ENCODE results near the gene ALDH16A1. TPM values are rescaled to one million over a fixed set of nuclear protein-coding genes. Genes with fewer than 3 reads are reported as not detected.
A peak's percentile ranks its signal among the peaks of the same experiment; 100 is the strongest.

The ALDH16A1 gene
- total and polyA plus RNA-seq, 4 donors = 4.8 to 62.4 (median 20.4) TPM

DNA sequence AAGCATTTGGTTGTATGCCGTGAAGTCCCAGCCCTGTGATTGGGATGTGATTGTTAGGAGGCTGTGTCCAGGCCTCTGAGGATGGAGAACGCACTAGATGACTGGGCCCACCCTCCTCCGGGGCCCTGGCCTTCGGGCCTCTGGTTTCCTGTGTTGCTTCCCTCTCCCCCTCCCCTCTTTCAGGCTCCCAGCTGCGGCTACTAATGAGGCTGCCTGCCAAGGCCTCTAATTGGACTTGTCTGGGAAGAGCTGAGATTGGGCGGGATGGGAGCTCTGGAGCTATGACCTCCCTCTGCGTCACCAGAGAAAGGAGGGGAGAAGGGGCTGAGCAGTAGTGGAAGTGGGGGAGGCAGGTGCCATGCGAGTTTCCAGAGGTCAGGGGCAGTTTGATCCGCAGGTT lies 39.7 kb upstream of the ALDH16A1 start:
- intact Hi-C loops (cut with DNase I) = no loop called here
- ATAC-seq (ENCODE audit: low FRiP score) = no peak
- no peaks in the 10 kb centered on the region for H3K36me3 ChIP-seq (ENCODE audit: control insufficient read depth in 1 of 2, insufficient read depth in 2 of 2, low read length in 1 of 2)
- H3K4me1 ChIP-seq (ENCODE audit: control insufficient read depth in 1 of 2, insufficient read depth in 2 of 2, low read length in 2 of 2) = no peaks in the 10 kb centered on the region
- H3K4me3 ChIP-seq (ENCODE audit: low read length in 2 of 2) = no peak overlapping the region
- H3K27me3 ChIP-seq (ENCODE audit: control insufficient read depth in 1 of 2, insufficient read depth in 2 of 2, low read length in 1 of 2) = no peaks in the 10 kb centered on the region
- no peak overlapping the region for H3K27ac ChIP-seq (ENCODE audit: low read depth in 1 of 2, low read length in 2 of 2)
- H3K9me3 ChIP-seq (ENCODE audit: control insufficient read depth, low read length) = no peaks in the 10 kb centered on the region
- 82 to 85% methylated on average over 9 of the region's 9 CpGs for WGBS, 2 donors
- DNase-seq = no peak

DNA sequence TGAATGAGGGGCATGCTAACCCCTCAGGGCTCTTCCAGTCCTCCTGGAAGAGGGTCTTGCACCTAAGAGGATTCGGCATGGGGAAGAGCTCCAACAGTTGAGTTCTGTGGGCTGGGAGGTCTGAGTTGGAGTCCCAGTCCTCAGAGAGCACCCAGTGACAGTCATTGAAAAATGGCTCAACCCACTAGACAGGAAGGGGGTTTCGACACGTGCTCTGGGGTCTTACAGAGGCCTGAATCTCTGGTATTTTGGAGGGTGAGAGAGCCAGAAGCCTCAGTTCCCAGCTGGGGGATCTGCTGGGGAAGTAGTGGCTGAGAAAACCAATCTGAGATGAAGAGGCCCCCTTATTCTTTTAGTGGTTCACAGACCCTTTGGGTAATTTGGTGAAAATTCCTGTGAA lies 38.8 kb upstream of the ALDH16A1 start:
- intact Hi-C loops (cut with DNase I) = no loop called here
- no peaks in the 10 kb centered on the region for H3K27me3 ChIP-seq (ENCODE audit: control insufficient read depth in 1 of 2, insufficient read depth in 2 of 2, low read length in 1 of 2)

DNA sequence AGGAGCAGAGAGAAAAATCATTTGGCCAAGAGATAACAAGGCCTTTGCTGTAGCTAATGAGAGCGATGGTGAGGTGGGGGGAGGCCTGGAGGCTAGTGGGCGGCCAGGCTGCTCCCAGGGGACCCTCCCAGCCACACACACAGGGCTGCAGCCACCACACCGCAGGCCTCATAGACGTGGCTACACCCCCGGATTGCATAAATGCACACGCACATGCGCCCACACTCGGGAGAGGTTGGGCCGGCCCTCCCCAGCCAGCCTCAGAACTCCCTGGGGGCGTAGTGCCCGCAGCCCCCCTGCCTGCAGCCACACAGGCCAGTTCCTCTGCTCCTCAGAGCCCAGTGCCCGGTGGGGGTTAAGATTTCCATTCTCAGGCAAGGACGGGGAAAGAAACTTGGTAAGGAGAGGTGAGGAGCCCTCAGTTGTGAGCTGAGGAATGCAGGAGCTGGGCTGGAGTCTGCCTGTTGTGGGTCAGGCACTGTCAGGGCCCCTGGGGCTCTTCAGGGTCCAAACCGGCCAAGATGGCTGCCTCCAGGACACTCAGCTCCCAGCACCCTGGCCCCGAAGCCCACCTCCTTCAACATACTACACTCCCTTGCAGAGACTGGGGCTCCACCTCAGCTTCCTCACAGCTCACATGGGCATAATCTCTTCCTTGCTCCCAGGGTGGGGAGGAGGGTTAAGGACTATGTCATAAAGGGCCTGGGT lies 37.8 kb upstream of the ALDH16A1 start:
- Histone ChIP-seq H3K27me3 (ENCODE audit: control insufficient read depth in 1 of 2, insufficient read depth in 2 of 2, low read length in 1 of 2) (no peaks in the 10 kb centered on the region), H3K4me3 (ENCODE audit: low read length in 2 of 2) (no peak overlapping the region), H3K27ac (ENCODE audit: low read depth in 1 of 2, low read length in 2 of 2) (no peak overlapping the region), H3K4me1 (ENCODE audit: control insufficient read depth in 1 of 2, insufficient read depth in 2 of 2, low read length in 2 of 2) (no peaks in the 10 kb centered on the region), H3K36me3 (ENCODE audit: control insufficient read depth in 1 of 2, insufficient read depth in 2 of 2, low read length in 1 of 2) (no peaks in the 10 kb centered on the region), H3K9me3 (ENCODE audit: control insufficient read depth, low read length) (no peaks in the 10 kb centered on the region)
- no peak for DNase-seq
- intact Hi-C loops (cut with DNase I) = no loop called here
- no peak for ATAC-seq (ENCODE audit: low FRiP score)
- 32 to 43% methylated on average over 15 of the region's 15 CpGs for WGBS, 2 donors

More for the DNA sequence above, 38.8 kb upstream of the ALDH16A1 start:
- Histone ChIP-seq H3K4me3 (ENCODE audit: low read length in 2 of 2) (no peak overlapping the region), H3K9me3 (ENCODE audit: control insufficient read depth, low read length) (no peaks in the 10 kb centered on the region), H3K4me1 (ENCODE audit: control insufficient read depth in 1 of 2, insufficient read depth in 2 of 2, low read length in 2 of 2) (no peaks in the 10 kb centered on the region), H3K27ac (ENCODE audit: low read depth in 1 of 2, low read length in 2 of 2) (no peak overlapping the region), H3K36me3 (ENCODE audit: control insufficient read depth in 1 of 2, insufficient read depth in 2 of 2, low read length in 1 of 2) (no peaks in the 10 kb centered on the region)
- WGBS, 2 donors = 90% methylated on average over 3 of the region's 3 CpGs
- ATAC-seq (ENCODE audit: low FRiP score) = no peak
- no peak for DNase-seq

DNA sequence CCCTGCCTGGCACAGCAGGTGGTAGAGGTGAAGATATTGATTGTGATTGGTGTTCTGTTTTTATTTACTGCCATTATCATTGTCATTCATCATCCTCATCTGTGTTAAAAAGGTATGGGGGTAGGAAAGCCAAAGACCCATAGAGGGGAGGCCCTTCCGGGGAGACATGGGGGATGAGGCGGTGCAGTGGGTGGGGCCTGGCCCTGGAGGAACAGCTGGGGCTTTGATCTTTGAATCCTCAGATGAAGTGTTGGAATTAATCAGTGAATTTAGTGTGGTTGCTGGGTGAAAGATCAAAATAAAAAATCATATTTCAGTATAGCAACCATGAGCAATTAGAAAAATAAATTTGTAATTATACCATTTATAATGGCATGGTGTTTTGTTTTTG lies 37.2 kb upstream of the ALDH16A1 start:
- Histone ChIP-seq H3K36me3 (ENCODE audit: control insufficient read depth in 1 of 2, insufficient read depth in 2 of 2, low read length in 1 of 2) (no peaks in the 10 kb centered on the region), H3K4me1 (ENCODE audit: control insufficient read depth in 1 of 2, insufficient read depth in 2 of 2, low read length in 2 of 2) (no peaks in the 10 kb centered on the region), H3K27ac (ENCODE audit: low read depth in 1 of 2, low read length in 2 of 2) (no peak overlapping the region), H3K4me3 (ENCODE audit: low read length in 2 of 2) (no peak overlapping the region), H3K27me3 (ENCODE audit: control insufficient read depth in 1 of 2, insufficient read depth in 2 of 2, low read length in 1 of 2) (no peaks in the 10 kb centered on the region), H3K9me3 (ENCODE audit: control insufficient read depth, low read length) (no peaks in the 10 kb centered on the region)
- 91 to 96% methylated on average over 2 of the region's 2 CpGs for WGBS, 2 donors
- DNase-seq (no peak), ATAC-seq (ENCODE audit: low FRiP score) (no peak)
- intact Hi-C loops (cut with DNase I) = no loop called here

DNA sequence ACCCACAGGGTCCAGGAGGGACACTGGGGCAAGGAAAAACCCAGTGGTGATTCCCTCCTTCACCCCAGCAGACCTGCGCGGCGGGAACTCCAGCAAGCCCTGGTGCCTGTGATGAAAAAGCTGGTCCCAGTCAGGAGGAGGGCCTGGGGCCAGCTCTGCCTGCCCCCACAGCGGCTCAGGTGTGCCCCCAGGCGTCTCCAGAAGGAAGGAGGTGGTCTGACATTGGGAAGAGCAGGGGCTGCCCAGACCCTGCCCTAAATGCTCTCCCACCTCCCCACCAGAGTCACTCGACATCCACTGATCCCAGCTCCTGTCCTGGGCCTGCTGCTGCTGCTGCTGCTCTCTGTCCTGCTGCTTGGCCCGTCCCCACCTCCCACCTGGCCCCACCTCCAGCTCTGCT lies 35.9 kb upstream of the ALDH16A1 start:
- no peaks in the 10 kb centered on the region for H3K27me3 ChIP-seq (ENCODE audit: control insufficient read depth in 1 of 2, insufficient read depth in 2 of 2, low read length in 1 of 2)
- no peaks in the 10 kb centered on the region for H3K4me1 ChIP-seq (ENCODE audit: control insufficient read depth in 1 of 2, insufficient read depth in 2 of 2, low read length in 2 of 2)
- no peaks in the 10 kb centered on the region for H3K36me3 ChIP-seq (ENCODE audit: control insufficient read depth in 1 of 2, insufficient read depth in 2 of 2, low read length in 1 of 2)
- H3K27ac ChIP-seq (ENCODE audit: low read depth in 1 of 2, low read length in 2 of 2) = no peak overlapping the region
- no peaks in the 10 kb centered on the region for H3K9me3 ChIP-seq (ENCODE audit: control insufficient read depth, low read length)
- no peak overlapping the region for H3K4me3 ChIP-seq (ENCODE audit: low read length in 2 of 2)
- DNase-seq (no peak), ATAC-seq (ENCODE audit: low FRiP score) (no peak)
- WGBS, 2 donors = 47 to 56% methylated on average over 5 to 7 of the region's 7 CpGs
- intact Hi-C loops (cut with DNase I) = no loop called here

DNA sequence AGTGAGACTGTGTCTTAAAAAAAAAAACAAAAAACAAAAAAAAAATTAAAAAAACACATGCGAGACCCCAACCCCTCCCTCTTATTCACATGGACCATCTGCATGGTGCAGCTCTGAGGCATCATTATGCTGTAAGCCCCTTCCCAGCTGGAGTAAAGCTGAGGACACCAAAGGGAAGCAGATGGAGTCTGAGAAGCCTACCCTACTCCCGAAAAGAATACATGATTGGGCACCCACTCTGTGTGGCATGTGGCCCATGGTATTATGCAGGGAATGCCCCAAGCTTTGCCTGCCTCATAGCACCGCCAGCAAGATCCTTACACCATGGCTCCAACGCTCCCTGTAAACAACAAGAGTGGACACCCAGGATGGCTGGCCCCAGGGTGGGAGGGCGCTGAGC lies 34.5 kb upstream of the ALDH16A1 start:
- DNase-seq (no peak), ATAC-seq (ENCODE audit: low FRiP score) (no peak)
- Histone ChIP-seq H3K27me3 (ENCODE audit: control insufficient read depth in 1 of 2, insufficient read depth in 2 of 2, low read length in 1 of 2) (no peaks in the 10 kb centered on the region), H3K36me3 (ENCODE audit: control insufficient read depth in 1 of 2, insufficient read depth in 2 of 2, low read length in 1 of 2) (no peaks in the 10 kb centered on the region), H3K4me1 (ENCODE audit: control insufficient read depth in 1 of 2, insufficient read depth in 2 of 2, low read length in 2 of 2) (no peaks in the 10 kb centered on the region), H3K9me3 (ENCODE audit: control insufficient read depth, low read length) (no peaks in the 10 kb centered on the region), H3K4me3 (ENCODE audit: low read length in 2 of 2) (no peak overlapping the region), H3K27ac (ENCODE audit: low read depth in 1 of 2, low read length in 2 of 2) (no peak overlapping the region)
- WGBS, 2 donors = 72 to 79% methylated on average over 5 of the region's 5 CpGs
- intact Hi-C loops (cut with DNase I) = no loop called here

DNA sequence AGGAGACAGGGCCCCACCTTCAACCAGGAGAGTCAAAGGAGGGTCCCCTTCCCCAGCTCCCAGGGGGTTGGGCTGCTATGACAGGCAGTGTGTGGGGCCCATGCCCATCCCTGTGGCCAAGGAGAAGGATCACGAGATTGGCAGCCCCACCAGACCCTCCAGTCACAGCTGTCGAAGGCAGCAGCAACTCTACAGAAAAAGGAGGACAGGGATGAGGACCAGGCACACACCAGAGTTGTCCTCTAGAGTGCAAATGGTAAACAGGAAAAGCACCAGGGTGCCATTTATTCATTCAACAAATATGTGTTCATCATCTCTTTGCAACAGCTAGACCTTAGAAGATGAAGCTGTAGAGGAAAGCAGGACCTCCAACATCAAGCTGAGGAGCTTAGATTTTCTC lies 33.9 kb upstream of the ALDH16A1 start:
- WGBS, 2 donors = 75 to 84% methylated on average over 2 of the region's 2 CpGs
- Histone ChIP-seq H3K27ac (ENCODE audit: low read depth in 1 of 2, low read length in 2 of 2) (no peak overlapping the region), H3K27me3 (ENCODE audit: control insufficient read depth in 1 of 2, insufficient read depth in 2 of 2, low read length in 1 of 2) (peaks cover 0 to 2% of the 10 kb centered on the region in 2 donors), H3K36me3 (ENCODE audit: control insufficient read depth in 1 of 2, insufficient read depth in 2 of 2, low read length in 1 of 2) (no peaks in the 10 kb centered on the region), H3K9me3 (ENCODE audit: control insufficient read depth, low read length) (no peaks in the 10 kb centered on the region), H3K4me1 (ENCODE audit: control insufficient read depth in 1 of 2, insufficient read depth in 2 of 2, low read length in 2 of 2) (no peaks in the 10 kb centered on the region), H3K4me3 (ENCODE audit: low read length in 2 of 2) (no peak overlapping the region)
- DNase-seq = no peak
- intact Hi-C loops (cut with DNase I) = no loop called here
- no peak for ATAC-seq (ENCODE audit: low FRiP score)

DNA sequence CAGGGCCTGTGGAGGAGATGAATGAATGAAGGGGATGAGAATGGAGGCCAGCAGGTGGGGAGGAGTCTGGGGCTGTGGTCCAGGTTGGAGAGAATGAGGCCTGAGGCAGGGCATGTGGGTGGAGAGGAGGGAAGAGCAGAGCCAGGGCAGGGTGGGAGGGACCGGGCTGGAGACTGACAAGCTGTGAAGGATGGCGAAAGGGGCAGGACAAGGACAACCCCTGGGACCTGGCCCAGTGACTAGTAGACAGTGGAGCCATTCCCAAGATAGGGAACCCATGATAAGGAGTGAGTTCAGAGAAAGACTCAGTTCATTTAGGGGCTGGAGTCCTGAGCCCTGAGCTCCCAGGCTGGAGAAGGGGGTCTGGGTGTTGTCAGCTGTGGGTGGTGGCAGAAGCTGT lies 32.8 kb upstream of the ALDH16A1 start:
- intact Hi-C loops (cut with DNase I) = no loop called here
- ATAC-seq (ENCODE audit: low FRiP score) (no peak), DNase-seq (no peak)
- H3K4me1 ChIP-seq (ENCODE audit: control insufficient read depth in 1 of 2, insufficient read depth in 2 of 2, low read length in 2 of 2) = no peaks in the 10 kb centered on the region
- no peak overlapping the region for H3K4me3 ChIP-seq (ENCODE audit: low read length in 2 of 2)
- no peaks in the 10 kb centered on the region for H3K9me3 ChIP-seq (ENCODE audit: control insufficient read depth, low read length)
- WGBS, 2 donors = 52 to 64% methylated on average over 2 of the region's 2 CpGs
- no peaks in the 10 kb centered on the region for H3K36me3 ChIP-seq (ENCODE audit: control insufficient read depth in 1 of 2, insufficient read depth in 2 of 2, low read length in 1 of 2)
- H3K27me3 ChIP-seq (ENCODE audit: control insufficient read depth in 1 of 2, insufficient read depth in 2 of 2, low read length in 1 of 2) = peaks cover 0 to 2% of the 10 kb centered on the region in 2 donors
- no peak overlapping the region for H3K27ac ChIP-seq (ENCODE audit: low read depth in 1 of 2, low read length in 2 of 2)

DNA sequence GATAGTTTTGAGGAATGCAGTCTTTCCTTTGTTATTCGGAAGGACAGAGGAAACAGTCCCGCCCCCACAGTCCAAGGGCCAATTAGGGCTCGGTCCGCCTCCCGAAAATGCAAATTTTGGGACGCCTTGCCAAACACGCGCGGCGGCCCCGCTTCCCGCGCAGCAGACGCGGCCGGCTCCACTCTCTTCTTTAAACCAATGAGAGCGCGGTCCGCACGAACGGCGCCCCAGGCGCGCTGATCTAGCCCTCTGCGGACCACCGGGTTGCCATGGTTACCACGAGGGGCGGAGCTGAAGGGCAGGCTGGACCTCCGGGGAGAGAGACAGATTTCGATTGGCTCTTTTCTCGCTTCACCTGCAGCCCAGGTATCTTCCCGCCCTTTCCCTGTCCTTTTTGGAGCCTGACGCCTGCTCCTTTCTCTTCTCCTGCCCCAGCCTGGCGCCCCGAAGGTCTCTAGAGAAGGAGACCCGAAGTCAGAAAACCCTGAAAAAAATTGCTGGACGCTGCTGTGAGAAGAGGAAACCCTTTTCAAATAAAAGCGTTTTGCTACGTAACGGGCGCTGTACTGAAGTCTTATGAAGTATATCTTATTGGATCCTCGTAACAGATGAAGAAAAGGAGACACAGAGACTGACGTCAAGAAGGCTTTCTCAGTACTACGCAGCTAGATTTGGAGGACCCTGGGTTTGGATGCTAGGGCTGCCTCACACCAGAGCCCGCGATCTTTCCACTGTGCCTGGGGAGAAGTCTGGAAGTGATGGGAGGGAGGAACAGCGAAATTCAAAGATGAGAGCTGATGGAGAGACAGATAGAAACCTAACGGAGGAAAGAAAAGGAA lies 31.8 kb upstream of the ALDH16A1 start:
- Histone ChIP-seq H3K4me3 (ENCODE audit: low read length in 2 of 2) (no peak overlapping the region), H3K27me3 (ENCODE audit: control insufficient read depth in 1 of 2, insufficient read depth in 2 of 2, low read length in 1 of 2) (peaks cover 0 to 5% of the 10 kb centered on the region in 2 donors), H3K9me3 (ENCODE audit: control insufficient read depth, low read length) (no peaks in the 10 kb centered on the region), H3K4me1 (ENCODE audit: control insufficient read depth in 1 of 2, insufficient read depth in 2 of 2, low read length in 2 of 2) (no peaks in the 10 kb centered on the region), H3K36me3 (ENCODE audit: control insufficient read depth in 1 of 2, insufficient read depth in 2 of 2, low read length in 1 of 2) (no peaks in the 10 kb centered on the region), H3K27ac (ENCODE audit: low read depth in 1 of 2, low read length in 2 of 2) (no peak overlapping the region)
- WGBS, 2 donors = 5 to 7% methylated on average over 48 of the region's 48 CpGs
- intact Hi-C loops (cut with DNase I) = no loop called here
- DNase-seq = peak; percentile 78 to 88
- ATAC-seq (ENCODE audit: low FRiP score) = no peak
